Activated T-helper 17 cell treated with anti-CD3 and anti-CD28 coated beads, Interleukin-2, amount 50 U/mL, for 72 hours (primary cell): ENCODE measurements around the gene NLGN4Y. TPM values are rescaled to one million over a fixed set of nuclear protein-coding genes. Genes with fewer than 3 reads are reported as not detected.
A peak's percentile ranks its signal among the peaks of the same experiment; 100 is the strongest.
"Not testable (repeated sequence)": the region's sequence is repeated elsewhere in the genome, so short reads cannot be mapped to it uniquely, and the experiment has no call there.

ENCODE experiments used
- ATAC-seq: fragments of 150-1000 bp; cut with Tn5 transposase; replicated peaks from 2 replicates; pipeline ENCODE4 v1.10.0; 2021; ENCODE audit warnings: mild to moderate bottlenecking, moderate library complexity
- H3K27ac Mint-ChIP-seq: one replicate; pipeline ENCODE4 v1.8.0; 2022; ENCODE audit warnings: mixed read lengths
- H3K27me3 Mint-ChIP-seq: one replicate; pipeline ENCODE4 v1.8.0; 2022; ENCODE audit warnings: mixed read lengths
- H3K36me3 Mint-ChIP-seq: one replicate; pipeline ENCODE4 v1.8.0; 2022; ENCODE audit warnings: low read depth, mild to moderate bottlenecking, mixed read lengths
- H3K4me1 Mint-ChIP-seq: one replicate; pipeline ENCODE4 v1.8.0; 2022; ENCODE audit warnings: mixed read lengths
- H3K4me3 Mint-ChIP-seq: one replicate; pipeline ENCODE4 v1.8.0; 2022; ENCODE audit warnings: mild to moderate bottlenecking, mixed read lengths
- H3K9me3 Mint-ChIP-seq: one replicate; pipeline ENCODE4 v1.8.0; 2022; ENCODE audit warnings: mixed read lengths
- total RNA-seq, 2 donors: library from RNA; stranded (reverse); gene quantifications; one replicate each; pipeline ENCODE4 v1.2.3, GENCODE V29; 2022

The NLGN4Y gene
- total RNA-seq, 2 donors from 2014 or later, result 3.2 to 4.6 TPM

DNA sequence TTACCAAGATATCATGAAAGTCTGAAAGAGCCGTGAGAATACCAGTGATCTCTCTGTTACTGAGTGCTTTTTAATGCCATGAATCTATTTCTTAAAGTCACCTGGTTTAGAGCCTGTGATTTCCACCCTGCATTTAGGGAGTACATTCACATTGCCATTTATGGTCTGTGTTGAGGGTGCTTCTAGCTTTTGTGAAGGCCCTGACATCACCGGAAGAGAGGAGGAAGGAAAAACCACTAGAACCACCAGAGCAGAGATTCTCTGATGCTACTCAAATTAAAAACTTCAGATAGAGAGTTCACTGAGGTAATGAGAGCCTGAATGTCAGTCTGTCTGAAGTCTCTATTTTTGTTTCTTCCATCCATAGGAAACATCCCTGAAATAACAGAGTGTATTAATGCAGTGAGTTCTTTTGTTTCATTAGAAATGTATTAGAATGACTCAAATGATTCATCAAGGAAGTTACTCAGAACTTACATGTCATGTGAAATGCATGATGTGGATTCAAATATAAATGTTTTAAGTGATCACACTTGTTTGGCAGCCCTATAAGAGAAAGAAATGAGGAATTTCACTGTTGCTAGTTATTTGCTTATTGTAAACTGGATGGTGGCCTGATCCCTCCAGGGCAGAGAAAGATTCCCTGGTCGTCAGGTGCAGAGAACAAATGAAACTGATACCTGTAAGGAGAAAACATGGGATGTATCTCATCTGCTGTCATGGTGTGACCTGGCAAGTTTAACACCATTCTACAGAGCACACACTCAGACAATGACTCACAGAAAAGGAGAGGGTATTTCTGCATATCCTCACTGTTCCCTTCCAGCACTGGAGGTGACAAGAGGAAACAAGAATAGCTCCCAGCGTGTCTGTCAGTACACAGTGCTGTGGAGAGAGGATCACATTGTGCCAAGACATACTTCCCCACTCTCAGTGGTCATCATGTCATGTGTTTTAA, 310.1 kb downstream of the NLGN4Y start:
- Mint-ChIP-seq H3K27ac (peak overlapping the region; percentile 50), H3K4me1 (peaks cover 8% of the 10 kb centered on the region), H3K27me3 (no peaks in the 10 kb centered on the region), H3K9me3 (no peaks in the 10 kb centered on the region), H3K4me3 (peak overlapping the region; percentile 40), H3K36me3 (no peaks in the 10 kb centered on the region)
- ATAC-seq, result peak; percentile 91

DNA sequence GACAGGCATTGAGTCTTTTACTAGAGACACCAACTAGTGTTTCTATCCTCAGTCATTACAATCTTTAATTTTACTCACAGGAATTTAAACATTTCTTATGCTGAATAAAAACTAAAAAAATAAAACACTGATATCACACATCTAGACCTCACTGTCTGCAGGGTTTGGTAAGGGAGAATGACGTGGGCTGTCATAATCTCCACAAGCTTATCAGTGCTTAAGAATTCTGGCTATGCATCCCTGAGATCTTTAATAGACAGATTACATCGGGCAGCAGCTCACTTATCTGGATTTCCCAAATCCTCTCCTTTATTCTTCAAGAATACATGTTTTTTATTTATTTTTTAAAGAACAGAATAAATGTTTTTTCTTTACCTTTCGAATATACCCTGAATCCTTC, 313.1 kb downstream of the NLGN4Y start:
- peaks cover 8% of the 10 kb centered on the region for H3K4me1 Mint-ChIP-seq
- no peak overlapping the region for H3K27ac Mint-ChIP-seq
- ATAC-seq, result no peak
- no peaks in the 10 kb centered on the region for H3K9me3 Mint-ChIP-seq
- H3K4me3 Mint-ChIP-seq, result no peak overlapping the region
- H3K36me3 Mint-ChIP-seq, result no peaks in the 10 kb centered on the region
- H3K27me3 Mint-ChIP-seq, result no peaks in the 10 kb centered on the region

DNA sequence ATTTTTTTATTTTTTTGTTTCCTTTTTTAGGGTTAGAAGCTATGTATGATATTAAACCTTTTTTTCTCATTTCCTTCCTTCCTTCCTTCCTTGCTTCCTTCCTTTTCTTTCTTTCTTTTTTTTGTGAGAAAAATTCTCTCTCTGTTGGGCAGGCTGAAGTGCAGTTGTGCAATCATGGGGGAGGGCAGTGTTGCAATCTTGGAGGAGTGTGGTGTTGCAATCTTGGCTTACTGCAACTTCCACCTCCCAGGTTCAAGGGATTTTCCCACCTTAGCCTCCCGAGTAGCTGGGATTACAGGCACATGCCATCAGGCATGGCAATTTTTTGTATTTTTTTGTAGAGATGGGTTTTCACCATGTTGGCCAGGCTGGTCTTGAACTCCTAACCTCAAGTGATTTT, 326.4 kb downstream of the NLGN4Y start:
- no peaks in the 10 kb centered on the region for H3K36me3 Mint-ChIP-seq

GRCh38 chrY:14860448-14860847, 336.1 kb downstream of the NLGN4Y start:
- Mint-ChIP-seq H3K36me3 (no peaks in the 10 kb centered on the region), H3K27me3 (no peaks in the 10 kb centered on the region), H3K9me3 (no peaks in the 10 kb centered on the region), H3K4me3 (no peak overlapping the region), H3K27ac (no peak overlapping the region), H3K4me1 (no peaks in the 10 kb centered on the region)
- no peak for ATAC-seq

More for the DNA sequence above, 326.4 kb downstream of the NLGN4Y start:
- H3K4me3 Mint-ChIP-seq, result no peak overlapping the region
- H3K9me3 Mint-ChIP-seq, result no peaks in the 10 kb centered on the region
- no peak for ATAC-seq
- no peak overlapping the region for H3K27ac Mint-ChIP-seq
- peaks cover 3% of the 10 kb centered on the region for H3K27me3 Mint-ChIP-seq
- H3K4me1 Mint-ChIP-seq, result no peaks in the 10 kb centered on the region

GRCh38 chrY:14861033-14861432, 336.7 kb downstream of the NLGN4Y start:
- not testable (repeated sequence) for H3K27me3 Mint-ChIP-seq, H3K36me3 Mint-ChIP-seq, H3K4me1 Mint-ChIP-seq, ATAC-seq, H3K4me3 Mint-ChIP-seq, H3K27ac Mint-ChIP-seq, H3K9me3 Mint-ChIP-seq

- Mint-ChIP-seq H3K9me3 (peaks cover 5% of the 10 kb centered on the region), H3K27ac (no peak overlapping the region), H3K4me1 (no peaks in the 10 kb centered on the region), H3K27me3 (no peaks in the 10 kb centered on the region), H3K36me3 (no peaks in the 10 kb centered on the region), H3K4me3 (no peak overlapping the region)
- ATAC-seq, result no peak
These were observed 347.6 kb downstream of the NLGN4Y start for GRCh38 chrY:14871971-14872370.
